Kidney epithelial cell (primary cell): ENCODE data around the gene ITFG1. TPM values are rescaled to one million over a fixed set of nuclear protein-coding genes. Genes with fewer than 3 reads are reported as not detected.

Experiments
- DNase-seq: peaks from one replicate; pipeline ENCODE4 v3.0.0-alpha.2; 2010; ENCODE audit warnings: low read depth
- H3K27me3 ChIP-seq: 2 replicates; pipeline ENCODE4 v1.6.0; 2011; ENCODE audit warnings: low read length; ENCODE audit not compliant: control insufficient read depth, insufficient read depth
- H3K36me3 ChIP-seq: 2 replicates; pipeline ENCODE4 v1.5.1; 2011; ENCODE audit warnings: low read length; ENCODE audit not compliant: control insufficient read depth, insufficient read depth
- H3K4me3 ChIP-seq: 2 replicates; pipeline ENCODE4 v1.5.1; 2011; ENCODE audit warnings: low read depth, mild to moderate bottlenecking, control low read depth, low read length
- total RNA-seq: library from RNA; depleted of rRNA; stranded (reverse); fragments of >200 nt; gene quantifications from 2 replicates; pipeline ENCODE4 v1.2.3, GENCODE V29; 2015
- TF ChIP-seq, protein P1 (sequence below): IDR thresholded peaks from 2 replicates; pipeline ENCODE4 v1.5.1; 2011; ENCODE audit warnings: mild to moderate bottlenecking, moderate library complexity, low read length, control low read depth, inconsistent platforms; ENCODE audit not compliant: insufficient read depth, poor library complexity, severe bottlenecking

The ITFG1 gene
- total RNA-seq, 1 donor from 2014 or later: 52.6 TPM

- H3K4me3 ChIP-seq: no peak overlapping the region
- no peak for DNase-seq
- no peaks in the 10 kb centered on the region for H3K27me3 ChIP-seq
- TF ChIP-seq, protein P1, sequence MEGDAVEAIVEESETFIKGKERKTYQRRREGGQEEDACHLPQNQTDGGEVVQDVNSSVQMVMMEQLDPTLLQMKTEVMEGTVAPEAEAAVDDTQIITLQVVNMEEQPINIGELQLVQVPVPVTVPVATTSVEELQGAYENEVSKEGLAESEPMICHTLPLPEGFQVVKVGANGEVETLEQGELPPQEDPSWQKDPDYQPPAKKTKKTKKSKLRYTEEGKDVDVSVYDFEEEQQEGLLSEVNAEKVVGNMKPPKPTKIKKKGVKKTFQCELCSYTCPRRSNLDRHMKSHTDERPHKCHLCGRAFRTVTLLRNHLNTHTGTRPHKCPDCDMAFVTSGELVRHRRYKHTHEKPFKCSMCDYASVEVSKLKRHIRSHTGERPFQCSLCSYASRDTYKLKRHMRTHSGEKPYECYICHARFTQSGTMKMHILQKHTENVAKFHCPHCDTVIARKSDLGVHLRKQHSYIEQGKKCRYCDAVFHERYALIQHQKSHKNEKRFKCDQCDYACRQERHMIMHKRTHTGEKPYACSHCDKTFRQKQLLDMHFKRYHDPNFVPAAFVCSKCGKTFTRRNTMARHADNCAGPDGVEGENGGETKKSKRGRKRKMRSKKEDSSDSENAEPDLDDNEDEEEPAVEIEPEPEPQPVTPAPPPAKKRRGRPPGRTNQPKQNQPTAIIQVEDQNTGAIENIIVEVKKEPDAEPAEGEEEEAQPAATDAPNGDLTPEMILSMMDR: no peak
- H3K36me3 ChIP-seq: no peaks in the 10 kb centered on the region
Observed at GRCh38 chr16:47388705-47389104, 72.2 kb downstream of the ITFG1 start.

DNA sequence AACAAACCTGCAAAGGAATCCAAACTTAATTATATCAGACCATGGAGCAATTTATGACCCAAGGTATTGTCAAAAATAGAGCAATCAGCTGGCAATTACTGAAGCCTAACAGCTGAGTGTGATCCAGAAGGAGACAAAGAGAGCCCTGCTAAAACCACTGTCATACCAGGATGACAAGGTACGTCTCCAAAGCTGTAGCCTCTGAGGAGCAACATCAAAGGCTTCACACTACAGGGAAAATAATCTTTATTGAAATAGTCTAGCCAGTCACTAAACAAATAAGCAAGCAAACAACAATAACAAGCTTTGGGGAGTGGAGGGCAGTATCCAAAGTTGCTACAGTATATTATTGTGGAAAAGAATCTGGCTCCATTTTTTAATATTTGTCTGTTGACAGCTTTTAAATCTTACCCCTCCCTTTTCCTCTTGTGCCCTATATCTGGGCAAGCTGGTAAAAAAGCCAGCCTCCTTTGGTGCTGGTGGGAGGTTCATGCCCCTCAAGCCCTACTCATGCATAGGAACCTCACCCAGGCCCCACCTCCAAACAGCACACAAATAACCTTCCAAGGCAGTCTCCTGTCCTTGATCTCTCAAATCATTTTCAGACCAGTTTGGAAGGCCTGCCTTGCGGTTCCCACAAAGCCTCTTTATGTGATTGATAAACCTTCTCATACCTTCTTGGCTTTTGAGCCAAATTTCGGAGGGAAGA lies 73.7 kb downstream of the ITFG1 start:
- Histone ChIP-seq H3K27me3 (no peaks in the 10 kb centered on the region), H3K4me3 (no peak overlapping the region), H3K36me3 (no peaks in the 10 kb centered on the region)
- DNase-seq: no peak
- TF ChIP-seq, protein P1: no peak

GRCh38 chr16:47386201-47386718 lies 74.6 kb downstream of the ITFG1 start:
- no peak overlapping the region for H3K4me3 ChIP-seq
- H3K36me3 ChIP-seq: no peaks in the 10 kb centered on the region
- TF ChIP-seq, protein P1: no peak
- DNase-seq: no peak
- no peaks in the 10 kb centered on the region for H3K27me3 ChIP-seq

DNA sequence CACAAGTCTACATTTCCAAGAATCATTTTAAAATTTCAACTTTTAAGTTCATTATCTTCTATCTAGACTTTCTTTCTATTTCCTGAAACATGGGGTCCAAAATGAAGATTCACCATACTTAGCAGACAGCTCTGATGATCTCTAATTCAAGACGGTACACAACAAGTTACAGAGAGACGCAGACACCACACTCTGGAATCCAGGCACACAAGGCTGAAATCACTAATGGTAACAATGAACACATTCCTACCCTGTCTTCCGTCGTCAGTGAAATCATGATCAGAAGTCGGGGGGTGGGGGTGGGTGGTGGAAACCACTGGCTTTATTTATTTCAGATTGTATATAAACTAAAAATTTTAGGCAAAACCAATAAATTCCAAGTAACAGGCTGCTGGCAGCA lies 78.5 kb downstream of the ITFG1 start:
- Histone ChIP-seq H3K4me3 (no peak overlapping the region), H3K36me3 (no peaks in the 10 kb centered on the region), H3K27me3 (no peaks in the 10 kb centered on the region)
- DNase-seq: no peak
- TF ChIP-seq, protein P1: no peak

GRCh38 chr16:47377154-47377553 lies 83.7 kb downstream of the ITFG1 start:
- H3K36me3 ChIP-seq: no peaks in the 10 kb centered on the region
- TF ChIP-seq, protein P1: no peak
- no peak for DNase-seq
- no peak overlapping the region for H3K4me3 ChIP-seq
- H3K27me3 ChIP-seq: no peaks in the 10 kb centered on the region

GRCh38 chr16:47375423-47375822 lies 85.4 kb downstream of the ITFG1 start:
- TF ChIP-seq, protein P1: no peak
- DNase-seq: no peak

More at GRCh38 chr16:47375423-47375822, 85.4 kb downstream of the ITFG1 start:
- Histone ChIP-seq H3K27me3 (no peaks in the 10 kb centered on the region), H3K4me3 (no peak overlapping the region), H3K36me3 (no peaks in the 10 kb centered on the region)
